ENCODE measurements around the gene FOCAD.

FOCAD gene

DNA sequence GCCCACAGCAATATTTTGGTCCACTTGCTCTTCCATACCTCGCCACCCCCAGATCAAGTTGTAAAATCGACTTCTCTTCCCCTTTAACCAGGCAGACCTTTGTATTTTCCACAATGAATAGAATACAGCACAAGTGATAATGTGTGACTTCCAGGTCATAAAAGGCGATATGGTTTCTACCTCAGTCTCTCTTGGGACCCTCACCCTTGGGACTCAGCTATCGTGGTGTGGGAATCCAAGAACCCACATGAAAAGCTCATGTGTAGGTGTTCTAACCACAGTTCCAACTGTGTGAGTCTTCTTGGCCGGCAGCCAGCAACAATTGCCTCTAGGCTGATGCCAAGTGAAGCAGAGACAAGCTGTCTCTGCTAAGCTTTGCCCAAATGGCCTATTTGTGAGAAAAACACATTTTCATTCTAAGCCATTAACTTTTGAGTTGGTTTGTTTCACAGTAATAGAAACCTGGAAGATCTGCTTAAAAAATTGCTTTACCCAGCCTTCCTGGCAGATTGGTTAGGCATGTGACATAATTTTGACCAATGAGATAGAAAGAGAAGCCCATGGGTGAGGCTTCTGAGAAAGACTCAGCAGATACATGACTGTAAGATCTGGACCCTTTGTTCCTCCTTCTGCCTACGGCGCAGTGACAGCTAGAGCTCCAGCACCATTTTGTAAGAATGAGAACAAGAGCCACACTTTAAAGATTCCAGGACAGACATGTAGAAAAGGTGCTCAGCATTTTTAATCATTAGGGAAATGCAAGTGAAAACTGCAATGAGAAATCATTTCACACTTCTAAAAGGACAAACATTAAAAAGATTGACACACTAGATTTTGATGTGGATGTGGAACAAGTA lies 43.5 kb upstream of the FOCAD start:
- TF ChIP-seq CEBPB (IDR thresholded peaks at IDR 0.05) (no peak), EGR1 (IDR thresholded peaks at IDR 0.05) (no peak), NFIC (IDR thresholded peaks at IDR 0.05) (peak; percentile 77)

- no peak for TF ChIP-seq RAD21 (IDR thresholded peaks at IDR 0.05; ENCODE audit: low read depth)
- no peak for TF ChIP-seq TAF1 (IDR thresholded peaks at IDR 0.05; ENCODE audit: low read depth)
- no peak for TF ChIP-seq EGR1 (IDR thresholded peaks at IDR 0.05)
- no peak for TF ChIP-seq CREB1 (IDR thresholded peaks at IDR 0.05; ENCODE audit: low read depth)
- no peak for TF ChIP-seq CEBPB (IDR thresholded peaks at IDR 0.05)
- no peak for TF ChIP-seq YY1 (IDR thresholded peaks at IDR 0.05; ENCODE audit: low read depth)
- TF ChIP-seq REST (IDR thresholded peaks at IDR 0.05; ENCODE audit: low read depth) = no peak
- TF ChIP-seq MAX (IDR thresholded peaks at IDR 0.05) = no peak
- no peak for TF ChIP-seq FOXM1 (IDR thresholded peaks at IDR 0.05; ENCODE audit: borderline replicate concordance, low read depth)
- no peak for TF ChIP-seq TEAD4 (IDR thresholded peaks at IDR 0.05)
- TF ChIP-seq NFIC (IDR thresholded peaks at IDR 0.05) = no peak
- no peak for TF ChIP-seq TCF12 (IDR thresholded peaks at IDR 0.05; ENCODE audit: low read depth)
- TF ChIP-seq, protein P1, sequence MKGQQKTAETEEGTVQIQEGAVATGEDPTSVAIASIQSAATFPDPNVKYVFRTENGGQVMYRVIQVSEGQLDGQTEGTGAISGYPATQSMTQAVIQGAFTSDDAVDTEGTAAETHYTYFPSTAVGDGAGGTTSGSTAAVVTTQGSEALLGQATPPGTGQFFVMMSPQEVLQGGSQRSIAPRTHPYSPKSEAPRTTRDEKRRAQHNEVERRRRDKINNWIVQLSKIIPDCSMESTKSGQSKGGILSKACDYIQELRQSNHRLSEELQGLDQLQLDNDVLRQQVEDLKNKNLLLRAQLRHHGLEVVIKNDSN (IDR thresholded peaks at IDR 0.05) = no peak
- TF ChIP-seq EP300 (IDR thresholded peaks at IDR 0.05; ENCODE audit: borderline replicate concordance) = no peak
- TF ChIP-seq ZBTB7A (IDR thresholded peaks at IDR 0.05; ENCODE audit: low read depth) = no peak
These were observed 42.0 kb upstream of the FOCAD start for GRCh38 chr9:20642045-20642444.

- TF ChIP-seq EGR1 (IDR thresholded peaks at IDR 0.05) = no peak
- TF ChIP-seq TEAD4 (IDR thresholded peaks at IDR 0.05) = no peak
- TF ChIP-seq YY1 (IDR thresholded peaks at IDR 0.05; ENCODE audit: low read depth) = no peak
- no peak for TF ChIP-seq CREB1 (IDR thresholded peaks at IDR 0.05; ENCODE audit: low read depth)
- TF ChIP-seq TCF12 (IDR thresholded peaks at IDR 0.05; ENCODE audit: low read depth) = no peak
- no peak for TF ChIP-seq RAD21 (IDR thresholded peaks at IDR 0.05; ENCODE audit: low read depth)
- no peak for TF ChIP-seq MAX (IDR thresholded peaks at IDR 0.05)
- no peak for TF ChIP-seq TAF1 (IDR thresholded peaks at IDR 0.05; ENCODE audit: low read depth)
These were observed 40.4 kb upstream of the FOCAD start for GRCh38 chr9:20643660-20644059.

DNA sequence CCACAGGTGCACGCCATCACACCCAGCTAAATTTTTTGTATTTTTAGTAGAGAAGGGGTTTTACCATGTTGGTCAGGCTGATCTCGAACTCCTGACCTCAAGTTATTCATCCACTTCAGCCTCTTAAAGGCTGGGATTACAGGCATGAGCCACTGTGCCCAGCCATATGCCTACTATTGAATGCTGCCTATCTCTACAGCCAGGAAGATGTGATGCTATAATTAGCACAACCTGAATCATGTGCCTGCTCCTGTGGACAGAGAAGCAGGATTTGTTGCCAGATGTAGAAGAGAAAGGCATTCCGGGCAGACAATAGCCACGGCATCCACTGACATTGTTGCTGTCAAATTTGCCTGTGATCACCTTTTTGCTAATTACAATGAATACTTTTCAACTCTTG lies 37.4 kb upstream of the FOCAD start:
- TF ChIP-seq NFIC (IDR thresholded peaks at IDR 0.05) (no peak), TAF1 (IDR thresholded peaks at IDR 0.05; ENCODE audit: low read depth) (no peak), RAD21 (IDR thresholded peaks at IDR 0.05; ENCODE audit: low read depth) (no peak), CEBPB (IDR thresholded peaks at IDR 0.05) (no peak), ZBTB7A (IDR thresholded peaks at IDR 0.05; ENCODE audit: low read depth) (no peak), YY1 (IDR thresholded peaks at IDR 0.05; ENCODE audit: low read depth) (no peak), FOXM1 (IDR thresholded peaks at IDR 0.05; ENCODE audit: borderline replicate concordance, low read depth) (no peak), EP300 (IDR thresholded peaks at IDR 0.05; ENCODE audit: borderline replicate concordance) (no peak), EGR1 (IDR thresholded peaks at IDR 0.05) (no peak), CREB1 (IDR thresholded peaks at IDR 0.05; ENCODE audit: low read depth) (no peak), MAX (IDR thresholded peaks at IDR 0.05) (no peak), TCF12 (IDR thresholded peaks at IDR 0.05; ENCODE audit: low read depth) (no peak)
- TF ChIP-seq, protein P1 (IDR thresholded peaks at IDR 0.05) = no peak

- peak; percentile 57 for TF ChIP-seq NFIC (IDR thresholded peaks at IDR 0.05)
- TF ChIP-seq, protein P1 (IDR thresholded peaks at IDR 0.05) = no peak
These were observed 34.7 kb upstream of the FOCAD start for GRCh38 chr9:20649381-20649780.

GRCh38 chr9:20650313-20650712 lies 33.7 kb upstream of the FOCAD start:
- no peak for TF ChIP-seq TEAD4 (IDR thresholded peaks at IDR 0.05)
- TF ChIP-seq TAF1 (IDR thresholded peaks at IDR 0.05; ENCODE audit: low read depth) = no peak
- no peak for TF ChIP-seq CEBPB (IDR thresholded peaks at IDR 0.05)
- TF ChIP-seq REST (IDR thresholded peaks at IDR 0.05; ENCODE audit: low read depth) = no peak
- no peak for TF ChIP-seq FOXM1 (IDR thresholded peaks at IDR 0.05; ENCODE audit: borderline replicate concordance, low read depth)
- TF ChIP-seq MAX (IDR thresholded peaks at IDR 0.05) = no peak
- no peak for TF ChIP-seq EP300 (IDR thresholded peaks at IDR 0.05; ENCODE audit: borderline replicate concordance)
- TF ChIP-seq YY1 (IDR thresholded peaks at IDR 0.05; ENCODE audit: low read depth) = no peak
- TF ChIP-seq, protein P1 (IDR thresholded peaks at IDR 0.05) = no peak
- no peak for TF ChIP-seq CREB1 (IDR thresholded peaks at IDR 0.05; ENCODE audit: low read depth)
- no peak for TF ChIP-seq EGR1 (IDR thresholded peaks at IDR 0.05)
- no peak for TF ChIP-seq ZBTB7A (IDR thresholded peaks at IDR 0.05; ENCODE audit: low read depth)
- TF ChIP-seq TCF12 (IDR thresholded peaks at IDR 0.05; ENCODE audit: low read depth) = no peak

All from Ishikawa (cell line).